GM23248 (cell line): ENCODE measurements around the gene JARID2. TPM values are rescaled to one million over a fixed set of nuclear protein-coding genes. Genes with fewer than 3 reads are reported as not detected.

Experiments used
- DNase-seq: peaks from one replicate; pipeline ENCODE4 v3.0.0-alpha.2; 2015
- H2AFZ ChIP-seq: fragments of 200-600 bp; sonication (generic); 2 replicates; pipeline ENCODE4 v1.6.1; 2016; ENCODE audit warnings: antibody characterized with exemption
- H3F3A ChIP-seq: fragments of 200-600 bp; sonication (generic); 2 replicates; pipeline ENCODE4 v1.6.1; 2016; ENCODE audit warnings: mild to moderate bottlenecking, antibody characterized with exemption, mixed run types; ENCODE audit not compliant: insufficient read depth
- H3K27ac ChIP-seq: fragments of 200-600 bp; sonication (generic); 2 replicates; pipeline ENCODE4 v1.5.1; 2016; ENCODE audit warnings: mild to moderate bottlenecking
- H3K27me3 ChIP-seq: fragments of 200-600 bp; sonication (generic); replicated peaks from 2 replicates; pipeline ENCODE4 v1.6.1; 2016; ENCODE audit warnings: mild to moderate bottlenecking; ENCODE audit not compliant: insufficient read depth
- H3K36me3 ChIP-seq: fragments of 200-600 bp; sonication (generic); 2 replicates; pipeline ENCODE4 v1.6.1; 2016; ENCODE audit warnings: low read depth, mild to moderate bottlenecking
- H3K4me1 ChIP-seq: fragments of 200-600 bp; sonication (generic); 2 replicates; pipeline ENCODE4 v1.6.1; 2016; ENCODE audit warnings: mild to moderate bottlenecking; ENCODE audit not compliant: insufficient read depth
- H3K4me2 ChIP-seq: fragments of 200-600 bp; sonication (generic); one replicate; pipeline ENCODE4 v1.6.1; 2016; ENCODE audit warnings: mild to moderate bottlenecking; ENCODE audit not compliant: unreplicated experiment
- H3K4me3 ChIP-seq: fragments of 200-600 bp; sonication (generic); 2 replicates; pipeline ENCODE4 v1.5.1; 2016; ENCODE audit warnings: mild to moderate bottlenecking
- H3K79me2 ChIP-seq: fragments of 200-600 bp; sonication (generic); 2 replicates; pipeline ENCODE4 v1.6.1; 2016; ENCODE audit warnings: mild to moderate bottlenecking; ENCODE audit not compliant: insufficient read depth
- H3K9ac ChIP-seq: fragments of 200-600 bp; sonication (generic); 2 replicates; pipeline ENCODE4 v1.6.1; 2016; ENCODE audit warnings: mild to moderate bottlenecking
- H3K9me2 ChIP-seq: fragments of 200-600 bp; sonication (generic); 2 replicates; pipeline ENCODE4 v1.6.1; 2016; ENCODE audit warnings: mixed run types, mild to moderate bottlenecking, moderate library complexity; ENCODE audit not compliant: insufficient read depth
- H3K9me3 ChIP-seq: fragments of 200-600 bp; sonication (generic); one replicate; pipeline ENCODE4 v1.6.1; 2017; ENCODE audit warnings: low read depth
- H4K20me1 ChIP-seq: fragments of 200-600 bp; sonication (generic); 2 replicates; pipeline ENCODE4 v1.6.0; 2016; ENCODE audit not compliant: insufficient read depth
- EZH2 ChIP-seq: fragments of 200-600 bp; sonication (generic); IDR thresholded peaks from 2 replicates; pipeline ENCODE4 v1.6.1; 2018; ENCODE audit warnings: antibody characterized with exemption, mild to moderate bottlenecking; ENCODE audit not compliant: insufficient read depth, poor library complexity, severe bottlenecking
- EZH2phosphoT487 ChIP-seq: fragments of 200-600 bp; sonication (generic); IDR thresholded peaks from 2 replicates; pipeline ENCODE4 v1.6.1; 2018; ENCODE audit warnings: antibody characterized with exemption, moderate library complexity, mild to moderate bottlenecking, low read depth; ENCODE audit not compliant: insufficient read depth
- WGBS, 2 experiments: methylation state at CpG; one replicate each; pipeline ENCODE4 v1.1.6; 2015 to 2017; ENCODE audit warnings: low lambda C conversion rate in 2 of 2, low coverage in 1 of 2; ENCODE audit errors: missing lambda C conversion rate in 2 of 2; 5-methylcytosine and 5-hydroxymethylcytosine counted together
- in situ Hi-C: fragments of 300-500 bp; cut with MboI; formaldehyde crosslinking; loops from 2 replicates; pipeline ENCODE4 v1.15.0; 2020
- polyA plus RNA-seq: library from polyadenylated mRNA; unstranded; fragments of >200 nt; fragmentation: Nextera tagmentation; extraction: Ambion mirVana; gene quantifications from 2 replicates; pipeline ENCODE4 v1.2.1, GENCODE V29; 2016
- total RNA-seq: library from RNA; depleted of rRNA; stranded (reverse); fragments of >200 nt; shearing (Covaris generic); gene quantifications from 2 replicates; pipeline ENCODE4 v1.2.3, GENCODE V29; 2014

The JARID2 gene
- total and polyA plus RNA-seq, 2 experiments from 2014 or later = 3.9 to 9.3 TPM

GRCh38 chr6:15387118-15387517, 141.2 kb downstream of the JARID2 start:
- Histone ChIP-seq H3K36me3 (no peaks in the 10 kb centered on the region), H3K9ac (no peak overlapping the region), H3K9me3 (no peaks in the 10 kb centered on the region), H3K27ac (no peak overlapping the region), H3F3A (peaks cover 9% of the 10 kb centered on the region; the same call in 1 of the 2 replicates), H3K4me3 (no peak overlapping the region), H4K20me1 (peaks cover 7% of the 10 kb centered on the region; the same call in 1 of the 2 replicates), H3K4me2 (no peak overlapping the region), H3K9me2 (no peaks in the 10 kb centered on the region), H3K79me2 (peaks cover 100% of the 10 kb centered on the region), H3K4me1 (peaks cover 34% of the 10 kb centered on the region), H3K27me3 (no peaks in the 10 kb centered on the region), H2AFZ (no peak overlapping the region)
- DNase-seq = peak; percentile 49
- 77 to 80% methylated on average over 5 of the region's 5 CpGs for WGBS, 2 experiments
- TF ChIP-seq EZH2phosphoT487 (no peak), EZH2 (no peak)
- in situ Hi-C loops = no loop called here

DNA sequence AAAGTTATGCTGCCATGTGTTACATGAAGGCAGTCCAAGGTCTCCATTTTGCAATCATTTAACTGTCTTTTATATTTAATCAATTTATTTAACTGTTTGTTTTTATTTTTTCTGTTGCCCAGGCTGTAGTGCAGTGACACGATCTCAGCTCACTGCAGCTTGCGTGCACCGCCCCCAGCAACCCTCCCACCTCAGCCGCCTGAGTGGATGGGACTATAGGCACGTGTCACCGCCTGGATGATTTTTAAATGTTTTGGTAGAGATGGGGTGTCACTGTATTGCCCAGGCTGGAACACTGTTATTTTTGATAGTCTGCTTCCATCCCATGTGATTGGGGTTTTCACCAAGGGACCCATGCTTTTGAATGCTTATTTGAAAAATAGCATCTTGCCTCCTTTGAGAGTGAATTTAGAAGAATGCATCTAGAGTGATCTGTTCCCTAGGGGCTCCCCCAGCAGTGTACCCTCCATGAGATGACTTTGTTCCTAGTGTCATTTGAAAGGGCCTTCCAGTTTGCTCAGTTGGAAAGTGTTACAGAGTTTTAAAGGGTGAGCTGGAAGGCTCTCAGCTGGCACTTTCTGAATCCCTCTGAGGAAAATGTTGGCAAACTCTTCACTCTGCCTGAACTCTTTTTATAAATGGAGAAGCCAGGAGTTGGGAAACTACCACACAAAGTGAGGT, 143.4 kb downstream of the JARID2 start:
- Histone ChIP-seq H3K27me3 (no peaks in the 10 kb centered on the region), H3F3A (peaks cover 9% of the 10 kb centered on the region; the same call in 1 of the 2 replicates), H3K4me3 (no peak overlapping the region), H3K79me2 (peaks cover 100% of the 10 kb centered on the region), H3K9me2 (no peaks in the 10 kb centered on the region), H3K36me3 (no peaks in the 10 kb centered on the region), H4K20me1 (peaks cover 7% of the 10 kb centered on the region; the same call in 1 of the 2 replicates), H3K27ac (peak overlapping the region; percentile 32), H3K9ac (peak overlapping the region; percentile 42; the same call in 1 of the 2 replicates), H3K9me3 (no peaks in the 10 kb centered on the region), H3K4me2 (peak overlapping the region; percentile 50), H3K4me1 (peaks cover 34% of the 10 kb centered on the region), H2AFZ (no peak overlapping the region)
- TF ChIP-seq EZH2phosphoT487 (no peak), EZH2 (no peak)
- WGBS, 2 experiments = 86 to 93% methylated on average over 6 of the region's 6 CpGs
- DNase-seq = peak; percentile 64
- in situ Hi-C loops = no loop called here

GRCh38 chr6:15389765-15390723, 144.2 kb downstream of the JARID2 start:
- H3K27me3 ChIP-seq = no peaks in the 10 kb centered on the region
- H3K9me2 ChIP-seq = no peaks in the 10 kb centered on the region
- no peak for TF ChIP-seq EZH2
- DNase-seq = peak; percentile 52
- peaks cover 9% of the 10 kb centered on the region; the same call in 1 of the 2 replicates for H3F3A ChIP-seq
- no peak overlapping the region for H3K4me3 ChIP-seq
- 68% methylated on average over 13 to 14 of the region's 14 CpGs for WGBS, 2 experiments
- H3K4me2 ChIP-seq = peak overlapping the region; percentile 50
- H3K79me2 ChIP-seq = peaks cover 100% of the 10 kb centered on the region
- in situ Hi-C loops = no loop called here
- H3K9ac ChIP-seq = peak overlapping the region; percentile 42; the same call in 1 of the 2 replicates
- no peaks in the 10 kb centered on the region for H3K36me3 ChIP-seq
- H3K27ac ChIP-seq = peak overlapping the region; percentile 32
- H3K4me1 ChIP-seq = peaks cover 34% of the 10 kb centered on the region
- H2AFZ ChIP-seq = no peak overlapping the region
- no peaks in the 10 kb centered on the region for H3K9me3 ChIP-seq
- H4K20me1 ChIP-seq = peaks cover 7% of the 10 kb centered on the region; the same call in 1 of the 2 replicates

GRCh38 chr6:15391500-15391899, 145.6 kb downstream of the JARID2 start:
- peaks cover 100% of the 10 kb centered on the region for H3K79me2 ChIP-seq
- no peak overlapping the region for H3K4me3 ChIP-seq
- no peaks in the 10 kb centered on the region for H3K9me2 ChIP-seq
- in situ Hi-C loops = no loop called here
- H3K4me2 ChIP-seq = no peak overlapping the region
- 87 to 92% methylated on average over 1 of the region's 1 CpG for WGBS, 2 experiments
- TF ChIP-seq EZH2phosphoT487 (no peak), EZH2 (no peak)
- no peaks in the 10 kb centered on the region for H3K36me3 ChIP-seq
- no peak for DNase-seq
- H4K20me1 ChIP-seq = peaks cover 5% of the 10 kb centered on the region; the same call in 1 of the 2 replicates
- no peak overlapping the region for H3K27ac ChIP-seq
- no peak overlapping the region for H3K9ac ChIP-seq
- H3K9me3 ChIP-seq = no peaks in the 10 kb centered on the region
- H2AFZ ChIP-seq = no peak overlapping the region
- H3K27me3 ChIP-seq = no peaks in the 10 kb centered on the region
- H3F3A ChIP-seq = peaks cover 9% of the 10 kb centered on the region; the same call in 1 of the 2 replicates
- peaks cover 30% of the 10 kb centered on the region for H3K4me1 ChIP-seq
